Jurkat, Clone E6-1 (cell line): ENCODE data around the gene TKTL1. TPM values are rescaled to one million over a fixed set of nuclear protein-coding genes. Genes with fewer than 3 reads are reported as not detected.
"Not testable (repeated sequence)": the region's sequence is repeated elsewhere in the genome, so short reads cannot be mapped to it uniquely, and the experiment has no call there.

Source experiments
- DNase-seq: peaks from one replicate; pipeline ENCODE4 v3.0.0-alpha.2; 2011; ENCODE audit warnings: low read depth, low spot score
- H3K4me3 ChIP-seq: 2 replicates; pipeline ENCODE4 v1.5.1; 2011; ENCODE audit warnings: mild to moderate bottlenecking, low read length, control low read depth, moderate library complexity
- polyA plus RNA-seq: library from polyadenylated mRNA; unstranded; fragments of >200 nt; gene quantifications from one replicate; pipeline ENCODE4 v1.2.1, GENCODE V29; 2012; ENCODE audit warnings: missing spikeins; ENCODE audit not compliant: insufficient read length, insufficient read depth

TKTL1 gene
- polyA plus RNA-seq = 8.8 TPM

- DNase-seq = no peak
- H3K4me3 ChIP-seq = no peak within 1 kb of the TSS
Measured at GRCh38 chrX:154295664-154296310, at the start of gene TKTL1. Gene TKTL1 (plus strand): TSS chrX:154295795. CDS start chrX:154295860, 65 bp downstream.

- H3K4me3 ChIP-seq, DNase-seq: not testable (repeated sequence)
Measured at GRCh38 chrX:154247377-154248045, 48.1 kb upstream of the TKTL1 start.

DNA sequence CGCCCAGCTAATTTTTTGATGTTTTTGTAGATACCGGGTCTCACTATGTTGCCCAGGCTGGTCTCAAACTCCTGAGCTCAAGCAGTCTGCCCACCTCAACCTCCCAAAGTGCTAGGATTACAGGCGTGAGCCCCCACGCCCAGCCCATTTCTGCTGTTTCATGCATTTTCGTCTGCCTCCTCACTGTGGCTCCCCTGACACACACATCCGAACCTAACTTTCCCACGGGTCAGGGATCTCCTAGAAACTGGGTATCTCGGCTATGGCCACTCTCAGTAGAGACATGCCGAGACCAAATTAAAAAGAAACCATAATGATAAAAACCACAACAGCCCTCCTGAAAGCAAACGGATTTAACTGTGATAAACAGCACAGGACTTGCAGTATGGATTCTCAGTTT, 47.5 kb upstream of the TKTL1 start:
- DNase-seq, H3K4me3 ChIP-seq: not testable (repeated sequence)

GRCh38 chrX:154257282-154257681, 38.3 kb upstream of the TKTL1 start, which contains the start of gene OPN1MW3:
Gene OPN1MW3 (plus strand): TSS chrX:154257582. CDS start chrX:154257620, 38 bp downstream.
- not testable (repeated sequence) for H3K4me3 ChIP-seq, DNase-seq

DNA sequence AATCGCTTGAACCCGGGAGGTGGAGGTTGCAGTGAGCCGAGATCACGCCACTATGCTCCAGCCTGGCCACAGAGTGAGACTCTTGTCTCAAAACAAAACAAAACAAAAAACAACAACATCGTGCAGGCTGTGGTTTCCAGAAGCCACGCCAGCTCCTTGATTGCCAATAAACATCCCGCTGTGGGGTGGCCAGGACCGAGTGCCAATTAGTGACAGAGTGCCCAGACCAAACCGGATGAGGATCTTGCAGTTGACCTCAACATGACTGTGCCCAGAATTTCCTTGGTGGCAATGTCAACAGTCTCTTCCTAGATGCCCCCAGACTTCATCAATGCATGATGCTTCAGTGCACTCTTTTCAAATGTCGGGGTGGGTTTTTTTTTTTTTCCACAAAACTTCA, 36.9 kb upstream of the TKTL1 start:
- not testable (repeated sequence) for DNase-seq, H3K4me3 ChIP-seq

DNA sequence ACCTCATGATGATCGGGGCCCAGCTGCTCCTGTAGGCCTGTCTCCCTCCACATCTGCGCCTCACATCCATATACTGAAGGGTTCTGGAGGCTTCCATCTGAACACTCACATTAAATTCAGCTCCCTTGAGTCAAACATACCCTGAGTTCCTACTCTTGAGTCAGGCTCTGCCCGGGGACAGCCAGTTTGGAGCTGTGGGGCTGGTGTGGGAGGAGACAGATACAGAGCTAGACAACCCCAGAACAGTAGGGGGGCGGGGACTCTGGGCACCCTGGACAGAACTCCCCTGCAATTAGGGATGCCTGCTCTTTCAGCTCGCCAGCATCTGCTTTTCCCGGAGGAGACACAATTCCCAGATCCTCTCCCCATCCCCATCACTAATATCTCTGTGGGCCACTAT, 32.5 kb upstream of the TKTL1 start:
- DNase-seq, H3K4me3 ChIP-seq: not testable (repeated sequence)

DNA sequence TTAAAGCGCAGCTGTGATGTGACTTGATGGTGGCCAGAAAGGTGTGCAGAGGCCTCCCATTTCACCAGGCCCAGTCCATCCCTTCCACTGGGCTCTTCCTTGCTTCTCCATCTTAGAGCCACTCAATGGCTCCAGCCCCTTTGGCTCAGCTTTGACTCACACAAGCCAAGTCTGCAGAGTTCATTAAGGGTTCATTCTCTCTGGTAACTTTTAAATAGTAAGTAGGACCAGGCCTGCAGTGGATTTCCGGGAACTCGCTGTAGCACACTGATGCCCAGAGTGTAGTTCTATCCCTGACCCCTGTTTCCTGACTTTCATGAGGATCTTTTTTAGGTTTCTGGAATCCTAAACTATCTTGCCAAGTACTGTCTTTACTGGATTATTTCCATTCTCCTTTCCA, 26.4 kb upstream of the TKTL1 start:
- DNase-seq, H3K4me3 ChIP-seq: not testable (repeated sequence)

DNA sequence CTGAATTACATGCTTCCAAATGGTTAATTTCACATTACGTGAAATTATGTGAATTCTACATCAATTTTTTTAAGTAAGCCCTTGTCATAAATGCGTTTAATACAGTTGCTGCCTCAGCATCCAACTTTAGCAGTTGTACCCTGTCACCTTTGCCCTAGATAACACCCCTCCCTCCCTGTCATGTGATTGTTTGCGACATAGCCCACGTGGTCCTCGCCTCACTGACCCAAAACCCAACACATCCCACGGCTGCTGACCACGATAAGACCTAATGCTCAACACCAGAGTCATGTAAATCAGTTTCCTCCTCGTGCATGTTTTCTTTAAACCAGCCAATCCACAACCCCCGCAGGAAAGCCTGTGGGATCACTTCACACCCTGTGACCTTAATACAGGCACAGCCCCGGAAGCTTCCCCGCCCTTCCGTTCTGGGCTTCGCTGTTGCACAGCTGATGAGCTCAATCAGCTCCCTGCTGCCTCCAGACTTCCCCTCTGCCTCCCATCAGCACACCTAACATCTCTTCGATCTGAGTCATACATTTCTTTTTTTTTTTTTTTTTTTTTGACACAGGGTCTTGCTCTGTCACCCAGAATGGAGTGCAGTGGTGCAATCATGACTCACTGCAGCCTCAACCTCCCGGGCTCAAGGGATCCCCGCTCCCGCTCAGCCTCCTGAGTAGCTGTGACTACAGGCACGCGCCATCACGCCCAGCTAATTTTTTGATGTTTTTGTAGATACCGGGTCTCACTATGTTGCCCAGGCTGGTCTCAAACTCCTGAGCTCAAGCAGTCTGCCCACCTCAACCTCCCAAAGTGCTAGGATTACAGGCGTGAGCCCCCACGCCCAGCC, 10.9 kb upstream of the TKTL1 start:
- not testable (repeated sequence) for DNase-seq, H3K4me3 ChIP-seq

DNA sequence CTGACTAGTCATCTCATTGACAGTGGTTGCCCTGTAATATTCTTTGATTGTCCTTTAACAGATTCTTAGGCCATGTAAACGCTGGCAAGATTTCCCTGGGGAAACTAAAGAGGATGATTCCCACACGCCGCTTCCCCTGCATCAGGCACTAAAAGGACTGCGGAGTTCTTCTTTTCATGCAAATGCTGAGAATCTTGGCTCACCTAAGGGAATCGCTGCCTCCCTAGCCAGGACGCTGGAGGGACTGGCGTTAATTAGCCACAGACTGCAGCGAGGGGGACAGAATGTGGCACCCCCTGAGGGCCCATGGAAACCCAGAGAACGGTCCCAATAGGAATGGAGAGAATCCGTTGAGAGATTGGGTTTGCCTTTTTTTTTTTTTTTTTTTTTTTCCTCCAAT, 9.2 kb upstream of the TKTL1 start:
- not testable (repeated sequence) for H3K4me3 ChIP-seq, DNase-seq

GRCh38 chrX:154294791-154295574, 612 bp upstream of the TKTL1 start, which contains the start of gene TEX28:
Gene TEX28 (minus strand): TSS chrX:154295124. CDS start chrX:154292117, 3,007 bp downstream.
- no peak for DNase-seq

GRCh38 chrX:154296731-154297130, 1.1 kb downstream of the TKTL1 start:
- no peak for DNase-seq
- H3K4me3 ChIP-seq = no peak overlapping the region

More at GRCh38 chrX:154294791-154295574, 612 bp upstream of the TKTL1 start, which contains the start of gene TEX28:
- H3K4me3 ChIP-seq = no peak within 1 kb of the TSS

DNA sequence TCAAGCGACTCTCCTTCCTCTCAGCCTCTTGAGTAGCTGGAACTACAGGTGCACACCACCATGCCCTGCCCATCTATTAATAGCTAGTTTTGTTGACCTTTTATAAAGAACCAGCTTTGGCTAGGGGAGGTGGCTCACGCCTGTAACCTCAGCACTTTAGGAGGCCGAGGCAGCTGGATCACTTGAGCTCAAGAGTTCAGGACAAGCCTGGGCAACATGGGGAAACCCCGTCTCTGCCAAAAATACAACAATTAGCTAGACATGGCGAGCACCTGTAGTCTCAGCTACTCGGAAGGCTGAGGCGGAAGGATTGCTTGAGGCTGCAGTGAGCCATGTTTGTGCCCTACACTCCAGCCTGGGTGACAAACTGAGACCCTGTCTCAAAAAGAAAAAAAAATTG, 2.7 kb downstream of the TKTL1 start:
- H3K4me3 ChIP-seq = no peak overlapping the region
- DNase-seq = no peak

GRCh38 chrX:154300816-154301215, 5.2 kb downstream of the TKTL1 start:
- no peak overlapping the region for H3K4me3 ChIP-seq
- DNase-seq = no peak

- not testable (repeated sequence) for DNase-seq, H3K4me3 ChIP-seq
Measured at GRCh38 chrX:154302998-154303397, 7.4 kb downstream of the TKTL1 start.

DNA sequence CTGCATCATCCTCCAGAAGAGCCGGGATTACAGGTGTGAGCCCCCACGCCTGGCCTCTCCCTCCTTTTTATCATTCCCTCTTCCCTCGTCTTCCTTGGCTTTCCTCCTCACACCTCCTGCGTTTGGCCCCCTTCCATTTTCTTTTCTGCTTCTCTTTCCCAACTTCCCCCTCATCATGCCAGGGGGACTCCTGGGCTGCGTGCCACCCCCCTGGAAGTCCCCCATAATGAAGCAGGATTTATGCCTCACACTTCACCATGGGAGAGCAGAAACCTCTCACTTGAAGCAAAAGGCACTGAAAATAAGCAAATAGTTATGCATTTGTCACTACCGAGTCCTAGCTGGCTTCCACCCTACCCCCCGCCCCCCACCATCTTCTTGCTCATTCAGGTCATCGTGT, 7.9 kb downstream of the TKTL1 start:
- no peak for DNase-seq
- no peak overlapping the region for H3K4me3 ChIP-seq

GRCh38 chrX:154304846-154305245, 9.3 kb downstream of the TKTL1 start:
- DNase-seq = no peak

DNA sequence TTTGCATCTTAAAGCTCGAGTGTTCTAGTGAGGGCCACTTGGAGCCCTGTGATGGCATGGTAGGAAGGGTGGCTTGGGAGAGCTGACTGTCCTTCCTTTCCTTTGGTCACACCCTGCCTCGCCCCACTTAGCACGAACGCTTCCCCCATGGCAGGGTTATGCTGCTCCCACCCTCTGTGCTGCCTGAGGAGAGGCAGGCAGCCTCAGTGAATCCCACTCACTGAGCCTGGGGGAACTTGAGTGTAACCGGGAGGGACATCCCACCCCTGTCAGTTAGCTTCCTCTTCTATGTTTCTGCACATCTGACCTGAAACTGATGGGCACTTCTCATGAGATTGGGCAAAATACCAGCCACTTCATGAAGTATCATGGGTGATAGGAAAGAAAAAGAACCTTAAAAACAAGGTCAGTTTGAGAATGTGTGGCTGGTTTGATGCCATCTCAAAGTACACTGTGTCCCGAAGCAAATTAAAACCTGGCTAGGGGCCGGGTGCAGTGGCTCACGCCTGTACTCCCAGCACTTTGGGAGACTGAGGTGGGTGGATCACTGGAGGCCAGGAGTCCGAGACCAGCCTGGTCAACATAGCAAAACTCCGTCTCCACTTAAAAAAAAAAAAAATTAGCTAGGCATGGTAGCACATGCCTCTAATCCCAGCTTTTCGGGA, 10.1 kb downstream of the TKTL1 start:
- no peak overlapping the region for H3K4me3 ChIP-seq
- DNase-seq = no peak

More at GRCh38 chrX:154304846-154305245, 9.3 kb downstream of the TKTL1 start:
- H3K4me3 ChIP-seq = no peak overlapping the region

GRCh38 chrX:154307202-154307601, 11.6 kb downstream of the TKTL1 start:
- H3K4me3 ChIP-seq = no peak overlapping the region
- DNase-seq = no peak
